BE2C (cell line): ENCODE measurements around the gene LEP.

Source experiments
- DNase-seq: peaks from one replicate; pipeline ENCODE4 v3.0.0-alpha.2; 2020
- H3K27me3 ChIP-seq: fragments of 250-450 bp; sonication (Bioruptor Pico); 2 replicates; pipeline ENCODE4 v1.5.1; 2020; ENCODE audit warnings: mild to moderate bottlenecking
- H3K36me3 ChIP-seq: fragments of 250-450 bp; sonication (Bioruptor Pico); 2 replicates; pipeline ENCODE4 v1.5.1; 2020; ENCODE audit warnings: mild to moderate bottlenecking
- H3K4me1 ChIP-seq: fragments of 250-450 bp; sonication (Bioruptor Pico); 2 replicates; pipeline ENCODE4 v1.5.1; 2020
- H3K4me3 ChIP-seq: 2 replicates; pipeline ENCODE4 v1.5.1; 2011; ENCODE audit warnings: low read depth, low read length
- H3K9me3 ChIP-seq: fragments of 250-450 bp; sonication (Bioruptor Pico); 2 replicates; pipeline ENCODE4 v1.5.1; 2020
- CTCF ChIP-seq: IDR thresholded peaks from 2 replicates; pipeline ENCODE4 v1.5.1; 2012; ENCODE audit warnings: mild to moderate bottlenecking, low read depth, low read length

Gene LEP

DNA sequence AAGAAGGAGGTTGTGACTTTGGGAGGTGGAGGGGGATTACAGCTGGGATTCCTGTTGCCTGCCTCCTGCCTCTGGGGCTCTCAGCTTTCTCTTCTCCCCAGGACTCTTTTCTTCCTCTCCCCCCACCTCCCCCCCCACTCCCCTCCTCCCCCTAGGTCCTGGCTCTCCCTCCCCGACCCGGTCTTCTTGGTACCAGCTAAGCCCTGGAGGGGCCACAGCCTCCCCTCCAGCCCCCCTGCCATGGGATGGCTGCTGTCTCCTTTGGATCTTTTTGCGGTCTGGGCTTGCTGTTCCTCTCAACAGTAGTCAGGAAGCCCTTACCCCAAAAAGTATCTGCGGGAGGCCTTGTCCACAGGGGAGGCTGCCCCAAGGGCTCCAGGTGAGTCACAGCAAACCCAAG lies 33.5 kb upstream of the LEP start:
- Histone ChIP-seq H3K36me3 (no peaks in the 10 kb centered on the region), H3K4me3 (no peak overlapping the region), H3K9me3 (no peaks in the 10 kb centered on the region), H3K4me1 (no peaks in the 10 kb centered on the region), H3K27me3 (no peaks in the 10 kb centered on the region)
- no peak for TF ChIP-seq CTCF
- DNase-seq = no peak

- Histone ChIP-seq H3K27me3 (no peaks in the 10 kb centered on the region), H3K9me3 (no peaks in the 10 kb centered on the region), H3K4me3 (no peak overlapping the region), H3K36me3 (no peaks in the 10 kb centered on the region), H3K4me1 (no peaks in the 10 kb centered on the region)
- TF ChIP-seq CTCF = peak; percentile 99
- DNase-seq = peak; percentile 75
Observed at GRCh38 chr7:128209229-128210035, 31.6 kb upstream of the LEP start.

DNA sequence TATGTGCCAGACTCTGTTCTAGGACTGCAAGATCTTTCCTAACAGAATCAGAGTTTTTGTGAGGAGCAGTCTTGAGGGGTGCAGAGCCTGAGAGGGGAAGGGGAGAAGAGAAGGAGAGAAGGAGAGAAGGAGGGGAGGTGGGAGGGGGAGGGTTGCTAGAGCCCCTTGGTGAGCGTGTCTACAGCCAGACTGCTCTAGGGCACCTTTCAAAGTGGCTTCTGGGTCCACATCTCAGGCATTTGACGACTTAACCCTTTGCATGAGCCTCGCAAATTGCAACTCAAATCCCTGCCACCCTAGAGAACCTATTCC lies 31.1 kb upstream of the LEP start:
- no peaks in the 10 kb centered on the region for H3K27me3 ChIP-seq

DNA sequence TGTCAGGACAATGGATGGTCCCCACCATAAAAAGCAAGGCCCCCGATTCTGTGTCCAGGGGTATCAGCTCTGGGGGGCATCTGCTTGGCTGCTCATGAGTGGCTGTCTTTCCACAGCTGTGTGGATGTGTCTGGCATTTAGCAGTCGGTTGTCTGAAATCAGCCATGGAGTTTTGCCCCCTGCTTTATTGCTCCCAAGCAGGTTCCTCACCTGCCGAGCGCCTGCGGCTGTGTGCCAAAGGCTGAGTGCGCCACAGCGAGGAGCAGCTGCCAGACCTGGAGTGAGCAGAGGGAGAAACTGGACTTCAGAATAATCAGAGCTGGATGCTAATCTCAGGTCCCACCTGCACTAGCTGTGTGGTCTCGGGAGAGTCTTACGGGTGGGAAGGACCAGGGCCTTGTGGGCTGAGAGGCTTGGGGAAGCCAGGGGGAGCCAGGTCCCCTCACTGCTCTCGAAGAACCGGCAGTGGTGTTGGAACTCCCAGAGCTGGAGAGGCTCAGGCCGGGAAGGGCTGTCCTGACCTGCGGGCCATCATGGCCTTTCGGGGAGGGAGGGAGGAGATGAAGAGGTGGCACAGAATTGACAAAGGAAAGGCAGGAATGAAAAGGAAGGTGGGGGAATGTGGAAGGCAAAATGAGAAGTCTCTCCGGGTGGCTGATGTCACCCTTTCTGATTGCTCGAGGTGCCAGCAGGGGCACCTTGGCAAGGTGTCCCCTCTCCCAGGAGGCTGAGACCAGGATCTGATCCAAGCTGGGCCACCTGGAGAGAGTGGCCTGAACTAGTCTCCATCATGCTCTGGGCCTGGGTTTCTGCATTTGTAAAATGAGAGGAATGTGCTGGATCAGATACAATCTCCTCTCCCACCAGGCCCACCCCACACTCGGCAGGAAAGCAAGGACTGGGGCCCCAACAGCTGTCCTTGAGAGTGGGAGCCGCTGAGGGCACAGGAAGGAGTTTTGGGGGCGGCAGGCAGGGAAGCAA lies 30.2 kb upstream of the LEP start:
- H3K9me3 ChIP-seq = no peaks in the 10 kb centered on the region
- no peak for TF ChIP-seq CTCF
- H3K36me3 ChIP-seq = no peaks in the 10 kb centered on the region
- no peak overlapping the region for H3K4me3 ChIP-seq
- DNase-seq = no peak
- H3K27me3 ChIP-seq = no peaks in the 10 kb centered on the region
- no peaks in the 10 kb centered on the region for H3K4me1 ChIP-seq

More for the DNA sequence above, 31.1 kb upstream of the LEP start:
- H3K9me3 ChIP-seq = no peaks in the 10 kb centered on the region
- no peak overlapping the region for H3K4me3 ChIP-seq
- no peaks in the 10 kb centered on the region for H3K4me1 ChIP-seq
- no peak for DNase-seq
- no peak for TF ChIP-seq CTCF
- H3K36me3 ChIP-seq = no peaks in the 10 kb centered on the region

GRCh38 chr7:128211626-128212025 lies 29.5 kb upstream of the LEP start:
- H3K36me3 ChIP-seq = no peaks in the 10 kb centered on the region
- H3K4me3 ChIP-seq = no peak overlapping the region
- no peaks in the 10 kb centered on the region for H3K9me3 ChIP-seq
- no peak for TF ChIP-seq CTCF
- no peaks in the 10 kb centered on the region for H3K27me3 ChIP-seq
- no peak for DNase-seq
- no peaks in the 10 kb centered on the region for H3K4me1 ChIP-seq

DNA sequence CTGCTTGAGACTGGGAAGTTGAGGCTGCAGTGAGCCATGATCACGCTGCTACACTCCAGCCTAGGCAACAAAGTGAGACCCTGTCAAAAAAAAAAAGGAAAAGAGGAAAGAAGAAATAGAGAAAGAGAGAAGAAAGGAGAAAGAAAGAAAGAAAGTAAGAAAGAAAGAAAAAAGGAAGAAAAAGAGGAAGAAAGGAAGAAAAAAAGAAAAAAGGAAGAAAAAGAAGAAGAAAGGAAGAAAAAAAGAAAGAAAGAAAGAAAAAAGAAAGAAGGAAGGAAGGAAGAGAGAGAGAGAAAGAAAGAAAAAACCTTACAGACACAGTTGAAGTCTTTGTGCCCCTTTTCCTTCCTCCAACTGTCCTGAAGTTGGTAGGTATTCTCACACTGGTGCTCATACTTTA lies 26.6 kb upstream of the LEP start:
- no peaks in the 10 kb centered on the region for H3K4me1 ChIP-seq
- no peak for DNase-seq
- no peak for TF ChIP-seq CTCF
- no peaks in the 10 kb centered on the region for H3K36me3 ChIP-seq
- no peaks in the 10 kb centered on the region for H3K9me3 ChIP-seq
- H3K4me3 ChIP-seq = no peak overlapping the region
- H3K27me3 ChIP-seq = no peaks in the 10 kb centered on the region
